A549 (cell line): ENCODE results near the gene CTSC. TPM values are rescaled to one million over a fixed set of nuclear protein-coding genes. Genes with fewer than 3 reads are reported as not detected.

Experiments
- ATAC-seq, 2 experiments: fragments of 200-7000 bp in 1 of 2; fragments of >200 bp in 1 of 2; cut with Nextera tagmentation in 1 of 2; cut with Tn5 transposase in 1 of 2; 3 replicates each; pipeline versions ENCODE4 v1.8.0 to v1.9.1; 2018 to 2020; ENCODE audit warnings: mild to moderate bottlenecking in 1 of 2, moderate library complexity in 1 of 2
- CTCF ChIA-PET: fragments of 300-600 bp; sonication (Branson Sonifier 250); formaldehyde crosslinking; extraction: SDS; loops from one replicate; lab custom pipeline; 2021; ENCODE audit warnings: antibody characterized with exemption, inconsistent platforms; lab: Yijun Ruan, JAX
- POLR2A ChIA-PET: fragments of 350-600 bp; formaldehyde crosslinking; extraction: SDS; loops from one replicate; lab custom pipeline; 2021; ENCODE audit warnings: antibody characterized with exemption, inconsistent platforms; lab: Yijun Ruan, JAX
- DNase-seq, 2 experiments: peaks; one replicate each; pipeline versions ENCODE4 v3.0.0 to v3.0.0-alpha.2; 2011 to 2016; ENCODE audit warnings: low read depth in 1 of 2, low spot score in 1 of 2
- FAIRE-seq: peaks from 2 replicates; lab custom pipeline; 2011; peaks lifted over from hg19 to GRCh38; lab: Jason Lieb, UNC
- H3K27ac ChIP-seq, 2 experiments: fragments of >200 bp; sonication (Bioruptor Twin); formaldehyde crosslinking; 3 replicates each; pipeline ENCODE4 v1.5.1; 2016 to 2017
- H3K4me1 ChIP-seq: fragments of >200 bp; sonication (Bioruptor Twin); formaldehyde crosslinking; 3 replicates; pipeline ENCODE4 v1.6.1; 2016
- H3K4me2 ChIP-seq: fragments of >200 bp; sonication (Bioruptor Twin); formaldehyde crosslinking; 3 replicates; pipeline ENCODE4 v1.6.1; 2016
- H3K4me3 ChIP-seq: fragments of >200 bp; sonication (Bioruptor Twin); formaldehyde crosslinking; 3 replicates; pipeline ENCODE4 v1.5.1; 2016
- H3K9me3 ChIP-seq: fragments of >200 bp; sonication (Bioruptor Twin); formaldehyde crosslinking; 3 replicates; pipeline ENCODE4 v1.6.1; 2016
- FOSB ChIP-seq: fragments of 250-450 bp; sonication (Bioruptor Pico); IDR thresholded peaks from 2 replicates; pipeline ENCODE4 v1.5.0; 2020; ENCODE audit warnings: mild to moderate bottlenecking, moderate library complexity
- FOXS1 ChIP-seq: fragments of 250-450 bp; sonication (Bioruptor Pico); IDR thresholded peaks from 2 replicates; pipeline ENCODE4 v1.5.0; 2020; ENCODE audit warnings: mild to moderate bottlenecking, moderate library complexity
- HDAC2 ChIP-seq: fragments of 200-600 bp; sonication (generic); IDR thresholded peaks from 2 replicates; pipeline ENCODE4 v1.6.1; 2016
- HOXA7 ChIP-seq: fragments of 250-450 bp; sonication (Bioruptor Pico); IDR thresholded peaks from 2 replicates; pipeline ENCODE4 v1.5.0; 2020; ENCODE audit warnings: mild to moderate bottlenecking, moderate library complexity
- HOXB5 ChIP-seq: fragments of 250-450 bp; sonication (Bioruptor Pico); IDR thresholded peaks from 2 replicates; pipeline ENCODE4 v1.5.0; 2020; ENCODE audit warnings: mild to moderate bottlenecking, moderate library complexity
- KDM5A ChIP-seq: fragments of 200-600 bp; sonication (generic); IDR thresholded peaks from 2 replicates; pipeline ENCODE4 v1.6.1; 2016; ENCODE audit warnings: antibody characterized with exemption, mild to moderate bottlenecking
- MAFK ChIP-seq: fragments of 450-650 bp; IDR thresholded peaks from 2 replicates; pipeline ENCODE4 v1.6.1; 2014; ENCODE audit not compliant: partially characterized antibody
- MAZ ChIP-seq: fragments of 150-350 bp; IDR thresholded peaks from 2 replicates; pipeline ENCODE4 v1.6.1; 2014; ENCODE audit warnings: antibody characterized with exemption, low read depth, low read length, borderline replicate concordance
- POLR2A ChIP-seq: IDR thresholded peaks from 2 replicates; pipeline ENCODE4 v1.6.1; 2012; ENCODE audit warnings: mild to moderate bottlenecking, low read length
- POLR2AphosphoS2 ChIP-seq: conservative IDR thresholded peaks from 2 replicates; pipeline ENCODE4 v1.6.1; 2012; ENCODE audit warnings: low read length, improper control_type of control experiment, inconsistent platforms
- RCOR1 ChIP-seq: fragments of 150-350 bp; IDR thresholded peaks from 2 replicates; pipeline ENCODE4 v1.6.1; 2014; ENCODE audit warnings: antibody characterized with exemption, low read length, low read depth
- RNF2 ChIP-seq: fragments of 200-600 bp; sonication (generic); IDR thresholded peaks from 2 replicates; pipeline ENCODE4 v1.6.1; 2016; ENCODE audit warnings: low read depth, mild to moderate bottlenecking, antibody characterized with exemption, moderate library complexity, borderline replicate concordance
- SREBF2 ChIP-seq: fragments of 450-650 bp; IDR thresholded peaks from 2 replicates; pipeline ENCODE4 v1.6.1; 2014; ENCODE audit warnings: mild to moderate bottlenecking, moderate library complexity
- TFCP2L1 ChIP-seq: fragments of 250-450 bp; sonication (Bioruptor Pico); IDR thresholded peaks from 2 replicates; pipeline ENCODE4 v1.5.0; 2021; ENCODE audit warnings: mild to moderate bottlenecking
- ZFP36 ChIP-seq: fragments of 450-650 bp; IDR thresholded peaks from 2 replicates; pipeline ENCODE4 v1.6.1; 2014; ENCODE audit warnings: borderline replicate concordance; ENCODE audit not compliant: partially characterized antibody
- WGBS: methylation state at CpG from one replicate; pipeline ENCODE4 v1.1.6; 2017; ENCODE audit errors: missing lambda C conversion rate; 5-methylcytosine and 5-hydroxymethylcytosine counted together
- polyA plus RNA-seq, 4 experiments: library from polyadenylated mRNA; depleted of rRNA in 3 of 4; stranded (reverse); fragments of >200 nt; fragmentation: RNase III in 1 of 4; extraction: RNeasy Plus Mini Kit Qiagen cat#74134 plus additional on column Dnase treatment in 1 of 4; gene quantifications; 2 replicates in 3 of 4; 3 replicates in 1 of 4; pipeline ENCODE4 v1.2.3, GENCODE V29; 2011 to 2017
- TF ChIP-seq, protein P1 (sequence below): fragments of 250-450 bp; sonication (Bioruptor Pico); IDR thresholded peaks from 2 replicates; pipeline ENCODE4 v1.5.0; 2021; ENCODE audit warnings: mild to moderate bottlenecking, moderate library complexity, borderline replicate concordance
- TF ChIP-seq, protein P2 (sequence below): fragments of >200 bp; sonication (Bioruptor Twin); formaldehyde crosslinking; IDR thresholded peaks from 3 replicates; pipeline ENCODE4 v1.6.1; 2016
- TF ChIP-seq, protein P3 (sequence below): IDR thresholded peaks from 2 replicates; pipeline ENCODE4 v1.6.1; 2012

Gene CTSC
- polyA plus RNA-seq, 2 of the 4 experiments (the other 2 are of a cell fraction), result 50.0 to 118 TPM

DNA sequence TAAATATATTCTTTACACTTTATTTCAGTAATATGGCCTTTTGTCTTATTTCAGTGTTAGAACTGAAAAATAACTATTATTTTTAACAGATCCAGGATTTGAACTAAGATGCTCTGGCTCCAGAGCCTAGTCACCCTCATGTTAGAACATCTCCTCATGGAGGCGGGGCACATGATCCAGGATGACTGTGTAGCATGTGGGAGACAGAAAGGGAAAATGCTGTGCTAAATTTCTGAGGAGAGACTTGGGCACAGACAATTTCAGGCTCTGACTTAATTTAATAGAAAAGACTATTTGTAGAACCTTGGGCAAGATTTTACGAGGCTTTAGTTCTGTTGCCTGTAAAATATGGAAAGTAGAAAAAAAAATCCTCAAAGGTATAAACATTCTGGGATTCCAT is 24.1 kb downstream of the CTSC start:
- WGBS, result 84% methylated on average over 2 of the region's 2 CpGs
- no peak overlapping the region for H3K4me2 ChIP-seq
- no peak overlapping the region for H3K27ac ChIP-seq
- no peaks in the 10 kb centered on the region for H3K9me3 ChIP-seq
- no peak overlapping the region for H3K4me3 ChIP-seq
- ChIA-PET CTCF (no interaction called here), POLR2A (no interaction called here)
- H3K4me1 ChIP-seq, result no peaks in the 10 kb centered on the region
- TF ChIP-seq MAFK, result no peak
- FAIRE-seq (no peak), DNase-seq (no peak), ATAC-seq (no peak)

DNA sequence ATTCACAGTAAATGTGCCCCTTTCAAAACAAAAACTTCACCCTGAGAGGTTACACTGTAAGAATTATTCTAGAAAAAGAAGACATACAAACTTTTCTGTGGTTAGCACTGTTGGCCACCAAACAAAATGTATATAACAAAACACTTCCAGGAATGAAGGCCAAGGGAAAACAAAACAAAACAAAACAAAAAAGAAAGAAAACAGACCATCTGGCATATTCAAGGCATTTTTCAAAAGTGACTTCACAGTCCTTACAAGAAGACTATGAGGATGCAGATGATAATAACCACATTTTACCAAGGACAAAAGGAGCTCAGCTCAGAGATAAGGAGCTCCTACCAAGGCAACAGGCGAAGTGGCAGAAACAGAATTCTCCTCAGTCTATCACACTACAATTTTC is 24.9 kb downstream of the CTSC start:
- Histone ChIP-seq H3K27ac (no peak overlapping the region), H3K4me3 (no peak overlapping the region), H3K4me2 (no peak overlapping the region), H3K4me1 (no peaks in the 10 kb centered on the region), H3K9me3 (no peaks in the 10 kb centered on the region)
- 0% methylated on average over 1 of the region's 1 CpG for WGBS
- DNase-seq (no peak), ATAC-seq (no peak), FAIRE-seq (no peak)
- CTCF ChIA-PET, result no interaction called here
- POLR2A ChIA-PET, result no interaction called here
- no peak for TF ChIP-seq HOXB5 (CRISPR knock-in tag)
- TF ChIP-seq SREBF2, result no peak
- TF ChIP-seq HOXA7 (CRISPR knock-in tag), result no peak
- TF ChIP-seq FOXS1, result no peak
- no peak for TF ChIP-seq TFCP2L1
- TF ChIP-seq, protein P1, sequence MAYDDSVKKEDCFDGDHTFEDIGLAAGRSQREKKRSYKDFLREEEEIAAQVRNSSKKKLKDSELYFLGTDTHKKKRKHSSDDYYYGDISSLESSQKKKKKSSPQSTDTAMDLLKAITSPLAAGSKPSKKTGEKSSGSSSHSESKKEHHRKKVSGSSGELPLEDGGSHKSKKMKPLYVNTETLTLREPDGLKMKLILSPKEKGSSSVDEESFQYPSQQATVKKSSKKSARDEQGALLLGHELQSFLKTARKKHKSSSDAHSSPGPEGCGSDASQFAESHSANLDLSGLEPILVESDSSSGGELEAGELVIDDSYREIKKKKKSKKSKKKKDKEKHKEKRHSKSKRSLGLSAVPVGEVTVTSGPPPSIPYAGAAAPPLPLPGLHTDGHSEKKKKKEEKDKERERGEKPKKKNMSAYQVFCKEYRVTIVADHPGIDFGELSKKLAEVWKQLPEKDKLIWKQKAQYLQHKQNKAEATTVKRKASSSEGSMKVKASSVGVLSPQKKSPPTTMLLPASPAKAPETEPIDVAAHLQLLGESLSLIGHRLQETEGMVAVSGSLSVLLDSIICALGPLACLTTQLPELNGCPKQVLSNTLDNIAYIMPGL (CRISPR knock-in tag), result no peak
- no peak for TF ChIP-seq KDM5A
- no peak for TF ChIP-seq ZFP36
- TF ChIP-seq RNF2, result no peak

DNA sequence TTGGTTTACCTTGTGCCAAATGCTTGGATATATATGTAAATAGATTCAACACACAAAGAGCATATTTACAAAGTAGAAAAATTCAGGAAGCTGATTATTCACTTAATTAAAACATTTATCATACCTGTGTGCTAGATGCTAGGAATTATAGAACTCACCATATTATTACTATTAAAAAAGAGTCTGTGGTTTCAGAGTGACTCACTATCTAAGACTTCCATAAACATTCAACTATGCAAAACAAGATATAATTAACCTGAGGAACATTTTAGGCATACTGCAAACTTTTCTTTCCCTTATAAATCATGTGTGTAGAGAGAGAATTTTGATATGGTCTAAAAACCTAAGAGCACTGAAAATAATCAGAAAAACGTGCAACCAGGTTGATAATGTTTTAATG is 27.3 kb downstream of the CTSC start:
- Histone ChIP-seq H3K4me1 (no peaks in the 10 kb centered on the region), H3K9me3 (no peaks in the 10 kb centered on the region), H3K27ac (no peak overlapping the region), H3K4me2 (no peak overlapping the region), H3K4me3 (no peak overlapping the region)
- TF ChIP-seq, protein P2, sequence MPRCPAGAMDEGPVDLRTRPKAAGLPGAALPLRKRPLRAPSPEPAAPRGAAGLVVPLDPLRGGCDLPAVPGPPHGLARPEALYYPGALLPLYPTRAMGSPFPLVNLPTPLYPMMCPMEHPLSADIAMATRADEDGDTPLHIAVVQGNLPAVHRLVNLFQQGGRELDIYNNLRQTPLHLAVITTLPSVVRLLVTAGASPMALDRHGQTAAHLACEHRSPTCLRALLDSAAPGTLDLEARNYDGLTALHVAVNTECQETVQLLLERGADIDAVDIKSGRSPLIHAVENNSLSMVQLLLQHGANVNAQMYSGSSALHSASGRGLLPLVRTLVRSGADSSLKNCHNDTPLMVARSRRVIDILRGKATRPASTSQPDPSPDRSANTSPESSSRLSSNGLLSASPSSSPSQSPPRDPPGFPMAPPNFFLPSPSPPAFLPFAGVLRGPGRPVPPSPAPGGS, result no peak
- TF ChIP-seq, protein P3, sequence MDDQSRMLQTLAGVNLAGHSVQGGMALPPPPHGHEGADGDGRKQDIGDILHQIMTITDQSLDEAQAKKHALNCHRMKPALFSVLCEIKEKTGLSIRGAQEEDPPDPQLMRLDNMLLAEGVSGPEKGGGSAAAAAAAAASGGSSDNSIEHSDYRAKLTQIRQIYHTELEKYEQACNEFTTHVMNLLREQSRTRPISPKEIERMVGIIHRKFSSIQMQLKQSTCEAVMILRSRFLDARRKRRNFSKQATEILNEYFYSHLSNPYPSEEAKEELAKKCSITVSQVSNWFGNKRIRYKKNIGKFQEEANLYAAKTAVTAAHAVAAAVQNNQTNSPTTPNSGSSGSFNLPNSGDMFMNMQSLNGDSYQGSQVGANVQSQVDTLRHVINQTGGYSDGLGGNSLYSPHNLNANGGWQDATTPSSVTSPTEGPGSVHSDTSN, result no peak
- no peak for TF ChIP-seq POLR2AphosphoS2
- TF ChIP-seq MAZ, result no peak
- TF ChIP-seq HDAC2, result no peak
- no peak for TF ChIP-seq FOSB
- TF ChIP-seq RCOR1, result no peak
- no peak for TF ChIP-seq FOXS1
- TF ChIP-seq POLR2A, result no peak
- DNase-seq (no peak), FAIRE-seq (no peak), ATAC-seq (no peak)
- CTCF ChIA-PET, result no interaction called here
- POLR2A ChIA-PET, result no interaction called here
- WGBS, result 40% methylated on average over 1 of the region's 1 CpG

DNA sequence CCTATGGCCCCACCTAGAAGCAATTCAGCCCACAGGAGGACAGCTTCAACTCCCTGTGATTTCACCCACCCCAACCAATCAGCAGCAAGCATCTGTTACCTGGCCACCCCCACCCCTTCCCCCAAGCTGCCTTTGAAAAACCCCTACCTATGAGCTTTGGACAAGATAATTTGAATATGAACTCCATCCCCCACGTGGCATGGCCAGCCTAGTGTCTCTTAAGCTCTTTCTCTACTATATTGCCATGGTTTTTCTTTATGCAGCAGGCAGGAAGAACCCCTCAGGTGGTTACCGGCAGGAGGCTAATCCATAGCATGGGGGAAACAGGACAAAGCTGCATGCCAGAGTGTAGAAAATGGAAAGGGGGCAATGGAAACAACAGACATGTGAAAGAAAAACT is 29.0 kb downstream of the CTSC start:
- DNase-seq, result no peak
- Histone ChIP-seq H3K9me3 (no peaks in the 10 kb centered on the region), H3K4me1 (no peaks in the 10 kb centered on the region), H3K4me3 (no peak overlapping the region), H3K4me2 (no peak overlapping the region)
- ATAC-seq, result no peak
- FAIRE-seq, result no peak
- TF ChIP-seq SREBF2, result no peak
- TF ChIP-seq, all 56 proteins: peak for 0
- WGBS, result 54% methylated on average over 2 of the region's 2 CpGs
- no peak overlapping the region for H3K27ac ChIP-seq
- ChIA-PET POLR2A (no interaction called here), CTCF (interaction anchor here (0.6 kb wide), 1 partner anchor 220 kb away, joined by 3 read pairs; no protein-coding TSS in a partner anchor)
